ENCODE measurements around the gene ARSB.
"Not testable (repeated sequence)": the region's sequence is repeated elsewhere in the genome, so short reads cannot be mapped to it uniquely, and the experiment has no call there.

Gene ARSB

DNA sequence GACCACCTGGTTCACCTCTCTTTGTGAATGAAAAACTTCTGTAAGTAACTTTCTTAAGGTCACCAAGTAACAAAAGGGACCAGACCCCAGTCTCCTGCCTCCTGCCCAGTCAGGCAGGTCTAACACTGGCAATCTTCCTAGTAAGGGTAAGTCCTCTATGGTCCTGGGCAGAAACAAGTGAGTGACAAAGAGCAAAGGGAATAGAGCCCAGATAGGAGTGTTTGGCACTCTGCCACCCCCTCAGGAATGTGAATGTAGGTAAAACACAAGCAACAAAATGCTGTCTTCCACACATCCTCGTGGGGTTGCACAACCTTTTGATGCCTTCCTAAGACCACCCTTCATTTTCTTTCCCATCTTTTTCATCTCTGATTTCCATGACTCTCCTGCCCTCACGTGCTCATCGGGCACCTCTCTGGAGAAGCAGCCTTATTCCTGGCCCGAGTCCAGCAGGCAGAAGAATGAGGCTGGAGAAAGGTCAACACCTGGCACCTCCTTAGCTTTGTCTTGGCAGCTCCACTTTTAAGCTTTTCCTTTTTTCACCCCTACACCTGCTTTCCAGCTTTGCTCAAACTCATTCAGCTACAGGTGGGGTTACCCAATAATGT lies 246.3 kb downstream of the ARSB start:
- Histone ChIP-seq H3K4me3 (ENCODE audit: low read length) (no peak overlapping the region), H2AFZ (ENCODE audit: low read depth, low read length) (no peak overlapping the region), H3K36me3 (ENCODE audit: insufficient read depth, low read length) (no peaks in the 10 kb centered on the region), H3K9me3 (ENCODE audit: low read length) (no peaks in the 10 kb centered on the region), H3K4me1 (ENCODE audit: insufficient read depth, low read length) (no peaks in the 10 kb centered on the region), H3K27me3 (ENCODE audit: insufficient read depth, low read length) (no peaks in the 10 kb centered on the region)

GRCh38 chr5:78738104-78738503 lies 247.0 kb downstream of the ARSB start:
- Histone ChIP-seq H3K4me1 (ENCODE audit: insufficient read depth, low read length) (no peaks in the 10 kb centered on the region), H3K36me3 (ENCODE audit: insufficient read depth, low read length) (no peaks in the 10 kb centered on the region), H3K4me3 (ENCODE audit: low read length) (no peak overlapping the region), H3K27me3 (ENCODE audit: insufficient read depth, low read length) (no peaks in the 10 kb centered on the region), H2AFZ (ENCODE audit: low read depth, low read length) (no peak overlapping the region), H3K9me3 (ENCODE audit: low read length) (no peaks in the 10 kb centered on the region)

DNA sequence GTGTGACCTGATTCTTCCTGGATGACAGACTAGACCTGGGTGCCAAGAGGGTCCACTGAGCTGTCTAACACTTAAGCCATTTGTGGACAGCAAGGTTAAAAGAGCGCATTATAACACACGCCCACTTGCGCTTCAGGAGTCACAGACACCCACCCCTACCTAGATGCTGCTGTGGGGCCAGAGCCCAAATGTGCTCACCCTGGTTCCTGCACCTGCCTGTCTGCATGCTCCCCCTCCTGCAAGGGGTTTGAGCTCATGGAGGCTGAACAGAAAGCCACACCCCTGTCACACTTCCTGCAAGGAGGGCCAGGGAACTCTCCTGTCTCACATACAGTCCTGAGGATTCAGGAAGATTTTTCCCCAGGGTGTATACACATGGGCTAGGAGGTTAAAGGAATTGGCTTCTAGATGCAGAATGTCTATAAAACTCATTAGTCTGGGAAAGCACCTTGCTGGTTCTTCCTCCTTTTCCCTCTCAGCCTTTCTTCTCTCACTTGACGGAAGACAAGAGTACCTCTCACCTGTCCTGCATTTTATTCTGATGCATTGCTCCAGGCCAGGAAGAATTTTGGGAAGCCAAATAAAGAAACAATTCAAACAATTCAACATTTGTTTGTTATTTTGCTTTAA lies 249.2 kb downstream of the ARSB start:
- no peaks in the 10 kb centered on the region for H3K4me1 ChIP-seq (ENCODE audit: insufficient read depth, low read length)
- no peak overlapping the region for H2AFZ ChIP-seq (ENCODE audit: low read depth, low read length)
- H3K9me3 ChIP-seq (ENCODE audit: low read length) = no peaks in the 10 kb centered on the region
- H3K4me3 ChIP-seq (ENCODE audit: low read length) = no peak overlapping the region
- H3K27me3 ChIP-seq (ENCODE audit: insufficient read depth, low read length) = no peaks in the 10 kb centered on the region
- H3K36me3 ChIP-seq (ENCODE audit: insufficient read depth, low read length) = no peaks in the 10 kb centered on the region

DNA sequence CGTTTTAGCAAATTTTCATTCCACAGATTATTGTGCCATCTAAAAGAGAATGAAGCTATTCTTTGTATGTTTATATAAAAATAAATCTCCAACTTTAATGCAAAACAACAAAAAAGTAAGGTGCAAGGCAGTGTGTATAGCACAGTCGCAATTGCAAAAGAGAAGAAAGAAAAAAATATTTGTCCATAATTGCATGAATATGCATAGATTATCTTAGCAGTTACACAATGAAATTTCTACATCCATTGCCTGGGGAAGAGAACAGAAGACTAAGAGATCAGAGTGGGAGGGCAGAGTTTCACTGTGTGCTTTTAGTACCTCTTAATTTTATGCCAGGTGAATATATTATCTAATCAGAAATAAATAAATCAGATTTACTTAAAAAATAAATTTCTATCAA lies 250.2 kb downstream of the ARSB start:
- Histone ChIP-seq H3K4me3 (ENCODE audit: low read length) (no peak overlapping the region), H3K36me3 (ENCODE audit: insufficient read depth, low read length) (no peaks in the 10 kb centered on the region), H2AFZ (ENCODE audit: low read depth, low read length) (no peak overlapping the region), H3K27me3 (ENCODE audit: insufficient read depth, low read length) (no peaks in the 10 kb centered on the region), H3K4me1 (ENCODE audit: insufficient read depth, low read length) (no peaks in the 10 kb centered on the region), H3K9me3 (ENCODE audit: low read length) (no peaks in the 10 kb centered on the region)

- Histone ChIP-seq H3K9me3 (ENCODE audit: low read length) (no peaks in the 10 kb centered on the region), H3K4me3 (ENCODE audit: low read length) (no peak overlapping the region), H3K27me3 (ENCODE audit: insufficient read depth, low read length) (no peaks in the 10 kb centered on the region), H2AFZ (ENCODE audit: low read depth, low read length) (no peak overlapping the region), H3K36me3 (ENCODE audit: insufficient read depth, low read length) (no peaks in the 10 kb centered on the region), H3K4me1 (ENCODE audit: insufficient read depth, low read length) (no peaks in the 10 kb centered on the region)
Observed at GRCh38 chr5:78734094-78734845, 250.8 kb downstream of the ARSB start.

DNA sequence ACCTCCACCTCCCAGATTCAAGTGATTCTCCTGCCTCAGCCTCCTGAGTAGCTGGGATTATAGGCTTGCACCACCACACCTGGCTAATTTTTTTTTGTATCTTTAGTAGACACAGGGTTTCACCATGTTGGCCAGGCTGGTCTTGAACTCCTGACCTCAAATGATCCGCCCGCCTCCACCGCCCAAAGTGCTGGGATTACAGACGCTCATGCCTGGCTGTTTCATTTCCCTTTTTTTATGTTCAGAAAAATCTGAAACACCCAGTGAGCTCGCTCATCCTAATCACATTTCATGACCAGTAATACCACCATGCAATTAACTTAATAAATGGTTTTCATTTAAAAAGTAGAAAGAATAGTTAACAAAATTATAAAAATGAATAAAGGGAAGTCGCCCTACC lies 252.4 kb downstream of the ARSB start:
- not testable (repeated sequence) for H3K4me1 ChIP-seq (ENCODE audit: insufficient read depth, low read length); H3K9me3 ChIP-seq (ENCODE audit: low read length); H3K27me3 ChIP-seq (ENCODE audit: insufficient read depth, low read length); H2AFZ ChIP-seq (ENCODE audit: low read depth, low read length); H3K4me3 ChIP-seq (ENCODE audit: low read length); H3K36me3 ChIP-seq (ENCODE audit: insufficient read depth, low read length)

DNA sequence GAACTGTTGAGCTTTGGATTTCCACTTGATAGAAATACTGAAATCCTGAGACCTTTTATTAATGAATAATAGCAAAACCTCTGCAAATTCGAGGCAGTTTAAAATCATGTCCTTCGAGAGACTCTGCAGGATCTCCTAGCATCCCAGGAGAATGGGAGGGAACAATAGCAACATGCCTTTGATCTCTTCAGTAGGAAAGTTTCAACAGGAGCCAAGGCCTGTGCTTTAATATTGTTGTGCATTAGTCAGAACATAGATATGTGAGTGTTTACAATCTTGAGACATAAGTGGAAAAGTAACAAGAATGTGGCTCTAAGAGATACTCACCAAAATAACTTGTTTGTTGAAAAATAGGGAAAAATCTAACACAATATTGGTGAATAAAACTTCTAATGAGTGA lies 253.2 kb downstream of the ARSB start:
- Histone ChIP-seq H3K9me3 (ENCODE audit: low read length) (no peaks in the 10 kb centered on the region), H2AFZ (ENCODE audit: low read depth, low read length) (no peak overlapping the region), H3K4me1 (ENCODE audit: insufficient read depth, low read length) (no peaks in the 10 kb centered on the region), H3K4me3 (ENCODE audit: low read length) (no peak overlapping the region), H3K36me3 (ENCODE audit: insufficient read depth, low read length) (no peaks in the 10 kb centered on the region), H3K27me3 (ENCODE audit: insufficient read depth, low read length) (no peaks in the 10 kb centered on the region)

GRCh38 chr5:78730300-78731094 lies 254.6 kb downstream of the ARSB start:
- no peaks in the 10 kb centered on the region for H3K9me3 ChIP-seq (ENCODE audit: low read length)
- H3K27me3 ChIP-seq (ENCODE audit: insufficient read depth, low read length) = no peaks in the 10 kb centered on the region
- H3K4me1 ChIP-seq (ENCODE audit: insufficient read depth, low read length) = no peaks in the 10 kb centered on the region
- H2AFZ ChIP-seq (ENCODE audit: low read depth, low read length) = no peak overlapping the region
- no peaks in the 10 kb centered on the region for H3K36me3 ChIP-seq (ENCODE audit: insufficient read depth, low read length)
- no peak overlapping the region for H3K4me3 ChIP-seq (ENCODE audit: low read length)

- no peak overlapping the region for H2AFZ ChIP-seq (ENCODE audit: low read depth, low read length)
- no peaks in the 10 kb centered on the region for H3K36me3 ChIP-seq (ENCODE audit: insufficient read depth, low read length)
- H3K27me3 ChIP-seq (ENCODE audit: insufficient read depth, low read length) = no peaks in the 10 kb centered on the region
- no peak overlapping the region for H3K4me3 ChIP-seq (ENCODE audit: low read length)
- H3K9me3 ChIP-seq (ENCODE audit: low read length) = no peaks in the 10 kb centered on the region
- peaks cover 3% of the 10 kb centered on the region for H3K4me1 ChIP-seq (ENCODE audit: insufficient read depth, low read length)
Observed at GRCh38 chr5:78727786-78728761, 257.0 kb downstream of the ARSB start.
